ENCODE data around the gene FSD2.

Gene FSD2

GRCh38 chr15:82749951-82750830 lies 55.7 kb downstream of the FSD2 start:
- H3K27me3 Mint-ChIP-seq, result no peaks in the 10 kb centered on the region
- peak overlapping the region; percentile 99 for H3K27ac Mint-ChIP-seq
- H3K36me3 Mint-ChIP-seq (ENCODE audit: low read depth), result peaks cover 46% of the 10 kb centered on the region
- H3K4me1 Mint-ChIP-seq (ENCODE audit: low read depth), result peaks cover 56% of the 10 kb centered on the region
- no peaks in the 10 kb centered on the region for H3K9me3 Mint-ChIP-seq
- H3K4me3 Mint-ChIP-seq, result peak overlapping the region; percentile 98

- Mint-ChIP-seq H3K36me3 (ENCODE audit: low read depth) (peaks cover 29% of the 10 kb centered on the region), H3K27me3 (no peaks in the 10 kb centered on the region), H3K4me1 (ENCODE audit: low read depth) (peaks cover 39% of the 10 kb centered on the region), H3K27ac (no peak overlapping the region), H3K4me3 (no peak overlapping the region), H3K9me3 (no peaks in the 10 kb centered on the region)
Observed at GRCh38 chr15:82748315-82748714, 57.6 kb downstream of the FSD2 start.

DNA sequence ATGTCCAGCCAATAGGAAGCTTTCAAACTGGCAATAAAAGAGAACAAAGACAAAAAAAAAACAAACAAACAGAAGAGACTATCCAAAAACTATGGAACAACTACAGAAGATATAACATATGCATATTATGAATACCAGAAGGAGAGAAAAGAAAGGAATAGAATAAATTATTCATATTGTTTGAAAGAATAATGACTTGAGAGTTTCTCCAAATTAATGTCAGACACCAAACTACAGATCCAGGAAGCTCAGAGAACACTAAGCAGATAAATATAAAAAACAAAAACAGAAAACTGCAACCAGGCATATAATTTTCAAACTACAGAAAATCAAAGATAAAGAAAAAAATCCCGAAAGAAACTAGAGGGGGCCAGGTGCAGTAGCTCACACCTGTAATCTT lies 62.1 kb downstream of the FSD2 start:
- H3K27ac Mint-ChIP-seq, result no peak overlapping the region
- H3K4me1 Mint-ChIP-seq (ENCODE audit: low read depth), result peaks cover 2% of the 10 kb centered on the region
- H3K4me3 Mint-ChIP-seq, result no peak overlapping the region

GRCh38 chr15:82742134-82742533 lies 63.7 kb downstream of the FSD2 start:
- no peaks in the 10 kb centered on the region for H3K4me1 Mint-ChIP-seq (ENCODE audit: low read depth)
- no peaks in the 10 kb centered on the region for H3K9me3 Mint-ChIP-seq
- H3K36me3 Mint-ChIP-seq (ENCODE audit: low read depth), result peaks cover 7% of the 10 kb centered on the region
- no peak overlapping the region for H3K27ac Mint-ChIP-seq
- no peak overlapping the region for H3K4me3 Mint-ChIP-seq
- H3K27me3 Mint-ChIP-seq, result no peaks in the 10 kb centered on the region

More for the DNA sequence above, 62.1 kb downstream of the FSD2 start:
- H3K27me3 Mint-ChIP-seq, result no peaks in the 10 kb centered on the region
- no peaks in the 10 kb centered on the region for H3K9me3 Mint-ChIP-seq
- H3K36me3 Mint-ChIP-seq (ENCODE audit: low read depth), result no peaks in the 10 kb centered on the region

DNA sequence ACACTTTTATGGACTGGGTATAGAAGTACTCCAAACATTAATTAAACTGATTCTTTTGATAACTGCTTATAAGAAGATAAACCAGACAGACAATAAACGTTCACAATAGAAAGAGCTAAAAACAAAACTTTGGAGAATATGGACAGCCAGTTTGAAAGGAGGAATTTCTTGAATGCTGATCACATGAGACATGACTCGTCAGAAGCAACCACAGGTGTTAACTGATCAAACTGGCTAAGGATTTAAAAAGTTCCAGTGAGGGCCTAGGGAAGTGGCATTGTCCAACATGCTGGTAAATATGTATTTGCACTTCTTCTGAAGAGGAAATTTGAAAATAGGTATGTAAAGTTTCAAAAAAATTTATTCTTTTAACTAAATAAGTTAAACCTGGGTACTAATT lies 66.8 kb downstream of the FSD2 start:
- Mint-ChIP-seq H3K27ac (no peak overlapping the region), H3K36me3 (ENCODE audit: low read depth) (peaks cover 17% of the 10 kb centered on the region), H3K9me3 (no peaks in the 10 kb centered on the region), H3K27me3 (no peaks in the 10 kb centered on the region), H3K4me1 (ENCODE audit: low read depth) (no peaks in the 10 kb centered on the region), H3K4me3 (no peak overlapping the region)

DNA sequence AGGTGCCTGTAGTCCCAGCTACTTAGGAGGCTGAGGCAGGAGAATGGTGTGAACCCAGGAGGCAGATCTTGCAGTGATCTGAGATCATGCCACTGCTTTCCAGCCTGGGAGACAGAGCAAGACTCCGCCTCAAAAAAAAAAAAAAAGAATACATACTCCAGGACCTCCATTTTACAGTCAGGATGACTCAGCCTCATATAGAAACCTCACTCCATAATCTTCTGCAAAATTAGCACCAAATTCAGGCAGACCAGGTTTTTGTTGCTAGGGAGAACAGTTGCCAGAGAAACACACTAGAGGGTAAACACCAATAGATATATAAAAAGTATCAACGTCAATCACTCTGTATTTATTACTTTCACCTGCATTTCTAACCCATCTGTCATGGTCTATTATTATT lies 67.9 kb downstream of the FSD2 start:
- Mint-ChIP-seq H3K36me3 (ENCODE audit: low read depth) (peaks cover 27% of the 10 kb centered on the region), H3K4me3 (no peak overlapping the region), H3K27ac (no peak overlapping the region), H3K9me3 (no peaks in the 10 kb centered on the region), H3K27me3 (no peaks in the 10 kb centered on the region), H3K4me1 (ENCODE audit: low read depth) (no peaks in the 10 kb centered on the region)

DNA sequence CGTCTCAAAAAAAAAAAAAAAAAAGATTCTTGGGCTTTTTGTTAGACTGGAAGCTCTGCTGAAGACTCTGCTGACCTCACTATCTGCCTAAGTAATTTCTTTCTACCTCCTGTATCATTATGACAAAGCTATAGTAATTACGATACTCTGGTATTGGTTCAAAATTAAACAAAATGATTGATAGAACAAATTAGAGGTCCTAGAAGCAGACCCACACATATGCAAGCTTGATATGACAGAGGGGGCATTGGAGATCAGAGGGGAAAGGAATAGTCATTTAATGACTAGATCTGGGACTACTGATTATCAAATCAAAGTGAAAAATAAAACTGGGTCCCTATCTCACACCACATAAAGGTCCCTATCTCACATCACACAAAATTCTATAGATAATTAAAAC lies 74.3 kb downstream of the FSD2 start:
- Mint-ChIP-seq H3K9me3 (no peaks in the 10 kb centered on the region), H3K4me3 (no peak overlapping the region), H3K27ac (no peak overlapping the region), H3K4me1 (ENCODE audit: low read depth) (no peaks in the 10 kb centered on the region), H3K27me3 (no peaks in the 10 kb centered on the region), H3K36me3 (ENCODE audit: low read depth) (peaks cover 38% of the 10 kb centered on the region)

DNA sequence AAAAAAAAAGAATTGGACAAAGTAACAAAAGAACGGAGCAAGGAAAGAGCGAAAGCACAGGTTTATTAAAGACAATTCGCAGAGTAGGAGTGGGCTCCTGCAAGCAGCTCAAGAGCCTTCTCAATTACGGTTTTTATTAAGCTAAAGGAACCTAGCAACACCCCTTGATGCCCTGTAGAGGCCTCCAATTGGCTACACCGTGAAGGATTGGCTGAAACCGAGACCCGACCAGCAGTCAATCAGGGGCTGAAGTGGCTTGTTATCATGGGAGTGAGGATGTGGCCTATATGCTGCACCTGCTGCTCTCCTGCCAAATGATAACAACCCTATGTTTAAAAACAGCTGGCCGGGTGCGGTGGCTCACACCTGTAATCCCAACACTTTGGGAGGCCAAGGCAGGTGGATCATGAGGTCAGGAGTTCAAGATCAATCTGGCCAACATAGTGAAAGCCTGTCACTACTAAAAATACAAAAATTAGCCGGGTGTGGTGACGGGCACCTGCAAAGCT lies 75.8 kb downstream of the FSD2 start:
- H3K36me3 Mint-ChIP-seq (ENCODE audit: low read depth), result peaks cover 31% of the 10 kb centered on the region
- no peak overlapping the region for H3K27ac Mint-ChIP-seq
- no peaks in the 10 kb centered on the region for H3K9me3 Mint-ChIP-seq
- H3K4me3 Mint-ChIP-seq, result no peak overlapping the region
- H3K27me3 Mint-ChIP-seq, result no peaks in the 10 kb centered on the region
- no peaks in the 10 kb centered on the region for H3K4me1 Mint-ChIP-seq (ENCODE audit: low read depth)

- H3K27ac Mint-ChIP-seq, result no peak overlapping the region
- H3K9me3 Mint-ChIP-seq, result no peaks in the 10 kb centered on the region
Observed at GRCh38 chr15:82726816-82727215, 79.1 kb downstream of the FSD2 start.

GRCh38 chr15:82715003-82715402 lies 90.9 kb downstream of the FSD2 start:
- H3K4me1 Mint-ChIP-seq (ENCODE audit: low read depth), result no peaks in the 10 kb centered on the region
- H3K9me3 Mint-ChIP-seq, result peaks cover 3% of the 10 kb centered on the region
- peaks cover 23% of the 10 kb centered on the region for H3K27me3 Mint-ChIP-seq
- H3K27ac Mint-ChIP-seq, result no peak overlapping the region
- H3K36me3 Mint-ChIP-seq (ENCODE audit: low read depth), result peaks cover 4% of the 10 kb centered on the region
- H3K4me3 Mint-ChIP-seq, result no peak overlapping the region

More at GRCh38 chr15:82726816-82727215, 79.1 kb downstream of the FSD2 start:
- Mint-ChIP-seq H3K36me3 (ENCODE audit: low read depth) (peaks cover 10% of the 10 kb centered on the region), H3K27me3 (peaks cover 4% of the 10 kb centered on the region), H3K4me1 (ENCODE audit: low read depth) (no peaks in the 10 kb centered on the region), H3K4me3 (no peak overlapping the region)

- H3K36me3 Mint-ChIP-seq (ENCODE audit: low read depth), result peaks cover 4% of the 10 kb centered on the region
- H3K9me3 Mint-ChIP-seq, result peaks cover 3% of the 10 kb centered on the region
- H3K27ac Mint-ChIP-seq, result no peak overlapping the region
- H3K4me3 Mint-ChIP-seq, result no peak overlapping the region
- no peaks in the 10 kb centered on the region for H3K4me1 Mint-ChIP-seq (ENCODE audit: low read depth)
- peaks cover 16% of the 10 kb centered on the region for H3K27me3 Mint-ChIP-seq
Observed at GRCh38 chr15:82714016-82714415, 91.9 kb downstream of the FSD2 start.

GRCh38 chr15:82712036-82712435 lies 93.8 kb downstream of the FSD2 start:
- Mint-ChIP-seq H3K27ac (no peak overlapping the region), H3K4me3 (no peak overlapping the region), H3K36me3 (ENCODE audit: low read depth) (peaks cover 4% of the 10 kb centered on the region), H3K27me3 (peaks cover 9% of the 10 kb centered on the region), H3K4me1 (ENCODE audit: low read depth) (no peaks in the 10 kb centered on the region), H3K9me3 (peaks cover 3% of the 10 kb centered on the region)

- H3K27me3 Mint-ChIP-seq, result peaks cover 9% of the 10 kb centered on the region
- H3K4me3 Mint-ChIP-seq, result peak overlapping the region; percentile 20
- H3K9me3 Mint-ChIP-seq, result no peaks in the 10 kb centered on the region
- no peaks in the 10 kb centered on the region for H3K4me1 Mint-ChIP-seq (ENCODE audit: low read depth)
- H3K36me3 Mint-ChIP-seq (ENCODE audit: low read depth), result no peaks in the 10 kb centered on the region
- H3K27ac Mint-ChIP-seq, result no peak overlapping the region
Observed at GRCh38 chr15:82710926-82711490, 94.9 kb downstream of the FSD2 start.

- H3K4me3 Mint-ChIP-seq, result peak overlapping the region; percentile 72
- peaks cover 9% of the 10 kb centered on the region for H3K27me3 Mint-ChIP-seq
- H3K9me3 Mint-ChIP-seq, result no peaks in the 10 kb centered on the region
- H3K4me1 Mint-ChIP-seq (ENCODE audit: low read depth), result no peaks in the 10 kb centered on the region
- H3K36me3 Mint-ChIP-seq (ENCODE audit: low read depth), result no peaks in the 10 kb centered on the region
- no peak overlapping the region for H3K27ac Mint-ChIP-seq
Observed at GRCh38 chr15:82710208-82710555, 95.7 kb downstream of the FSD2 start.

DNA sequence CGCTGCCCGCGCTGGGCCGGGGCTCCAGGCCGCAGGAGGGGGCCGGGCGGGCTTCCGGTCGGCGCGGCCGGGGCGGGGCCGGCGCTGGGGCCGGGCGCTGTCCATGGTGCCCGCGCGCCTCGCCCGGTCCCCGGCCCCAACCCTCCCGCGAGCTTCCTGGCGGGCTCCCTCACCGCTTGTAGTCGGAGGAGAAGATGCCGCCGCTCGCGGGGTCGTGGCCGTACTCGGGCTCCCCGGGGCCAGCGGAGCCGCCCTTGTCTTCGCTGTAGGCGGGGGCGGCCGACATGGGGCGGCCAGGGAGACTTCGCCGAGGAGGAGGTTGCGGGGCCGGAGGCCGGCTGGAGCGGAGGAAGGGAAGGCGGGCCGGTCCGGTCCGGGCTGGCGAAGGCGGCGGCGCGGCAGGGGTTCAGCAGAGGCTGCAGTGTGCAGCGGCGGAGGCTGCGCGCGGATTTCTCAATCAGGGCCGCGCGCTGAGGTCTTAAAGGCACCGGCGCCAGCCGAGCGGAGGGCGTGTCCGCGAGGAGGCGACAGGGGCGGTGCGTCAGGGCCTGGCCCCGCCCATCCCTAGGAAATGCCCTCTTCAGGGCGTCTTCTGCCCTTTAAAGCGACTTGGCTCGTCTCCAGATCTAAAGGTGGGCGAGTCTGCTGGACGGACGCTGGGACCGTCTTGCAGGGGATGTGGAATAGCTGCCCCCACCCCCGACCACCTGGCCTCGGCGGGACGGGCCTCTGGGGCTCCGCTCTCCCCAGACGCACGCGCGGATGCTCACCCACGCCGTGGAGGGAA lies 96.3 kb downstream of the FSD2 start, which contains the start of gene AP3B2:
AP3B2 (minus strand) TSS at position 455 of the 787 bp plus-strand sequence; CDS start at position 286, 169 bp downstream.
- H3K9me3 Mint-ChIP-seq, result no peaks in the 10 kb centered on the region
- no peak within 1 kb of the TSS for H3K27ac Mint-ChIP-seq
- H3K36me3 Mint-ChIP-seq (ENCODE audit: low read depth), result no peaks in the 10 kb centered on the region
- peaks cover 9% of the 10 kb centered on the region for H3K27me3 Mint-ChIP-seq
- no peaks in the 10 kb centered on the region for H3K4me1 Mint-ChIP-seq (ENCODE audit: low read depth)
- H3K4me3 Mint-ChIP-seq, result peak within 1 kb of the TSS; percentile 72
